Transverse colon (tissue), 4 donors: ENCODE results near the gene PDE7B. TPM values are rescaled to one million over a fixed set of nuclear protein-coding genes. Genes with fewer than 3 reads are reported as not detected.

Experiments used
- DNase-seq: peaks from one replicate; pipeline ENCODE4 v3.0.0-alpha.2; 2019
- H3K27ac ChIP-seq, 4 donors: fragments of 200-600 bp; sonication (generic); 2 replicates each; pipeline ENCODE4 v1.5.1; 2016 to 2018; ENCODE audit warnings: inconsistent platforms in 4 of 4
- H3K27me3 ChIP-seq: fragments of 200-600 bp; sonication (generic); 2 replicates; pipeline ENCODE4 v1.5.1; 2017; ENCODE audit warnings: inconsistent platforms
- H3K36me3 ChIP-seq, 4 donors: fragments of 200-600 bp; sonication (generic); 2 replicates each; pipeline ENCODE4 v1.5.1; 2017 to 2019; ENCODE audit warnings: inconsistent platforms in 4 of 4
- H3K4me1 ChIP-seq, 4 donors: fragments of 200-600 bp; sonication (generic); 2 replicates each; pipeline ENCODE4 v1.5.1; 2017 to 2020; ENCODE audit warnings: inconsistent platforms in 4 of 4
- H3K4me3 ChIP-seq, 4 donors: fragments of 200-600 bp; sonication (generic); 1 replicate in 1 of 4; 2 replicates in 3 of 4; pipeline versions ENCODE4 v1.5.1 to v1.6.1; 2017 to 2019; ENCODE audit warnings: inconsistent platforms in 4 of 4
- H3K9me3 ChIP-seq, 2 donors: fragments of 200-600 bp; sonication (generic); 2 replicates each; pipeline ENCODE4 v1.5.1; 2017 to 2019; ENCODE audit warnings: inconsistent platforms in 2 of 2
- EP300 ChIP-seq: sonication (generic); formaldehyde crosslinking; IDR thresholded peaks from one replicate; pipeline ENCODE4 v1.6.1; 2017; ENCODE audit warnings: antibody characterized with exemption, low read depth
- POLR2A ChIP-seq: fragments of 450-650 bp; IDR thresholded peaks from one replicate; pipeline ENCODE4 v1.6.1; 2016; ENCODE audit warnings: antibody characterized with exemption, mild to moderate bottlenecking, moderate library complexity
- POLR2AphosphoS5 ChIP-seq, 3 donors: sonication (generic); formaldehyde crosslinking; IDR thresholded peaks; one replicate each; pipeline ENCODE4 v1.6.1; 2016; ENCODE audit warnings: antibody characterized with exemption in 3 of 3
- WGBS, 2 donors: methylation state at CpG; one replicate each; pipeline ENCODE4 v1.1.5; 2018; ENCODE audit warnings: low coverage in 1 of 2; 5-methylcytosine and 5-hydroxymethylcytosine counted together
- in situ Hi-C, 4 donors: fragments of 200-750 bp; cut with MboI; loops; one replicate each; pipeline versions ENCODE4 v1.15.0 to v1.15.1; 2017; ENCODE audit warnings: low sequenced_read_pairs in 3 of 4, low pct_ligation_motif_present in 1 of 4, low pct_unique_long_range_greater_than_20kb in 1 of 4
- intact Hi-C: fragments of 100-400 bp; cut with DNase I; formaldehyde crosslinking; loops from one replicate; pipeline ENCODE4 v1.15.1; 2023; ENCODE audit warnings: low total_unique reads
- total RNA-seq, 4 donors: library from RNA; depleted of rRNA; stranded (reverse); fragments of >200 nt; gene quantifications; one replicate each; pipeline ENCODE4 v1.1.0, GENCODE V29; 2016
- TF ChIP-seq, protein P1 (sequence below), 5 experiments: fragments of 200-600 bp in 3 of 5; fragments of 450-650 bp in 2 of 5; sonication (generic) in 3 of 5; IDR thresholded peaks; 1 replicate in 2 of 5; 2 replicates in 3 of 5; pipeline ENCODE4 v1.5.1; 2016 to 2017; ENCODE audit warnings: antibody characterized with exemption in 5 of 5, inconsistent platforms in 3 of 5, mild to moderate bottlenecking in 2 of 5, moderate library complexity in 1 of 5

The PDE7B gene
- total RNA-seq, 4 donors from 2014 or later = 0.40 to 2.2 (median 1.4) TPM

DNA sequence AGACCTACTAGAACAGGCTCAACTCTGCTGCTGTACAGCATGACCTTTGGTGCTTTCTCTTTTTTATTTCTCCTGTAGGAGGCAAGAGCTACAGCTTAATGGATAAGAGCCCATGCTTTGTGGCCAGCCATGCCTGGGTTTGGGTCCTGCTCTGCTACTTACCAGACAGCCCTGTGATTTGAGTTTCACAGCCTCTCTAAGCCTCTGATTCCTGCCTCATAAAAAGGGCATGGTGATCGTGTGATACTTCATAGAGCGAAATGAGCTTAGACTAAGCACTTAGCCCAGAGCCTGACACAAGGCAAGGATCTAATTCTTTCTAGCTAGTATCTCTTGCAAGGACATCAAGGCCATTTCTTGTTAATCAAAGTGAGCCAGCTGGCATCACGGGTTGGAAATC is 19.3 kb upstream of the PDE7B start:
- Histone ChIP-seq H3K36me3 (no peaks in the 10 kb centered on the region), H3K27me3 (no peaks in the 10 kb centered on the region), H3K4me3 (no peak overlapping the region), H3K9me3 (no peaks in the 10 kb centered on the region), H3K27ac (no peak overlapping the region), H3K4me1 (no peaks in the 10 kb centered on the region)
- intact Hi-C loops = no loop called here
- DNase-seq = no peak
- no peak for TF ChIP-seq POLR2AphosphoS5 (IDR thresholded peaks at IDR 0.05)
- no peak for TF ChIP-seq EP300
- TF ChIP-seq, protein P1, sequence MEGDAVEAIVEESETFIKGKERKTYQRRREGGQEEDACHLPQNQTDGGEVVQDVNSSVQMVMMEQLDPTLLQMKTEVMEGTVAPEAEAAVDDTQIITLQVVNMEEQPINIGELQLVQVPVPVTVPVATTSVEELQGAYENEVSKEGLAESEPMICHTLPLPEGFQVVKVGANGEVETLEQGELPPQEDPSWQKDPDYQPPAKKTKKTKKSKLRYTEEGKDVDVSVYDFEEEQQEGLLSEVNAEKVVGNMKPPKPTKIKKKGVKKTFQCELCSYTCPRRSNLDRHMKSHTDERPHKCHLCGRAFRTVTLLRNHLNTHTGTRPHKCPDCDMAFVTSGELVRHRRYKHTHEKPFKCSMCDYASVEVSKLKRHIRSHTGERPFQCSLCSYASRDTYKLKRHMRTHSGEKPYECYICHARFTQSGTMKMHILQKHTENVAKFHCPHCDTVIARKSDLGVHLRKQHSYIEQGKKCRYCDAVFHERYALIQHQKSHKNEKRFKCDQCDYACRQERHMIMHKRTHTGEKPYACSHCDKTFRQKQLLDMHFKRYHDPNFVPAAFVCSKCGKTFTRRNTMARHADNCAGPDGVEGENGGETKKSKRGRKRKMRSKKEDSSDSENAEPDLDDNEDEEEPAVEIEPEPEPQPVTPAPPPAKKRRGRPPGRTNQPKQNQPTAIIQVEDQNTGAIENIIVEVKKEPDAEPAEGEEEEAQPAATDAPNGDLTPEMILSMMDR (IDR thresholded peaks at IDR 0.05) = no peak
- TF ChIP-seq POLR2A = no peak
- 81% methylated on average over 3 of the region's 3 CpGs; no CpG with 5 or more reads in 1 of the 2 donors for WGBS, 2 donors
- in situ Hi-C loops = no loop called here

DNA sequence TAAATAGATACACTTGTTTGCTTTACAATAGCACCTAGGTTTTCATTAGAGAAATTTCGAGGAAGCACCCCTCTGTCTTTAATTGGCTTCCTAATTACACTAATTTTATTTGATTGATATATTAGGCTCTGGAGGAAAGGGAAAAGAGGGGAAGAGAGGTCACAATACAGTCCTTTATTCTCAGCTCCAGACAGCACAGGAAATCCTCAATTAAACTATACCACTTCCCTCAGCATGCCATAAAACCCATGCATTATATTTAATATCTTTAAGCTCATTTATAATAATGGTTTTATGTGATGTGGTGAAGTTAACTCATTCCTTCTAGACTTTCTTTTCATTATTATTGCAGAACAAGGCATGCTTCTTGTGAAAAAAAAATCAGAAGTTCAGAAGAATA is 17.7 kb upstream of the PDE7B start:
- Histone ChIP-seq H3K9me3 (no peaks in the 10 kb centered on the region), H3K36me3 (no peaks in the 10 kb centered on the region), H3K27me3 (no peaks in the 10 kb centered on the region), H3K4me1 (no peaks in the 10 kb centered on the region), H3K27ac (no peak overlapping the region), H3K4me3 (no peak overlapping the region)
- TF ChIP-seq POLR2A = no peak
- TF ChIP-seq, protein P1 (IDR thresholded peaks at IDR 0.05) = no peak
- no peak for TF ChIP-seq EP300
- no peak for TF ChIP-seq POLR2AphosphoS5 (IDR thresholded peaks at IDR 0.05)
- in situ Hi-C loops (no loop called here), intact Hi-C loops (no loop called here)
- no peak for DNase-seq
- WGBS, 2 donors = 57 to 71% methylated on average over 1 of the region's 1 CpG

DNA sequence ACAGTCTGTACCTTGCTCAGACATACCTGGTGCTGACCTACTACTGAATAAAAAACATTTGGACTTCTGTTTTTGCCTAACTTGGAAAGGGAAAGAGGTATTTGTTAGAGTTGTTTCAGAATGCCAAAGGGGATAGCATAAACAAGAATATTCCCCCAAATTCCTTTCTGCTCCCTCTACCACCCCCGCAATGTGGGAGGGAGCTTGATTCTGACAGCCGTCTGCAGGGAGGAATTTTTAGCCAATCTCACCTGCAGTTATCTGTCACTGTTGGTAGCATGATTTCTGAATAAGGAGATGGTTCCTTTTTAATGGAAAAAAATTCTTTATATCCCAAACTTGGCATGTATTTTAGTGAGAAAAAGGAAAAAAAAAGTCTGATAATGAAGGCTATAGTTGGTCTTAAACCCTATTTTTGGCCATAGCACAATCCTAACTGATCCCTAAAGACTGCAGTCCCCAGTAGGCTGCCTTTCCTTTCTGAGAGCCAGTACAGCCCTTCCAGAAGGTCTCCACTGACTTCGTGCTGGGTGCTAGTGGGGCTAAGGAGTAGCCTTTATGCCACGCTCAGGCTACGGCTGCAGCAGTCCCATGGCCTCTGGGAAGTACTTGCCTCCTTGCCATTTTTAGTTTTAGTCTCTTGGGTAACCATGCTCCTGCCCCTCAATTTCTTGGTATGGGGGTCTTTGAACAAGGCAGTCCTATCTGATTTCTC is 13.6 kb upstream of the PDE7B start:
- Histone ChIP-seq H3K27ac (no peak overlapping the region), H3K4me1 (no peaks in the 10 kb centered on the region), H3K36me3 (no peaks in the 10 kb centered on the region), H3K27me3 (no peaks in the 10 kb centered on the region), H3K9me3 (no peaks in the 10 kb centered on the region), H3K4me3 (no peak overlapping the region)
- WGBS, 2 donors = 83 to 86% methylated on average over 2 to 5 of the region's 5 CpGs
- in situ Hi-C loops (no loop called here), intact Hi-C loops (no loop called here)
- TF ChIP-seq POLR2AphosphoS5 (IDR thresholded peaks at IDR 0.05) = no peak
- TF ChIP-seq, protein P1 (IDR thresholded peaks at IDR 0.05) = no peak
- no peak for DNase-seq

DNA sequence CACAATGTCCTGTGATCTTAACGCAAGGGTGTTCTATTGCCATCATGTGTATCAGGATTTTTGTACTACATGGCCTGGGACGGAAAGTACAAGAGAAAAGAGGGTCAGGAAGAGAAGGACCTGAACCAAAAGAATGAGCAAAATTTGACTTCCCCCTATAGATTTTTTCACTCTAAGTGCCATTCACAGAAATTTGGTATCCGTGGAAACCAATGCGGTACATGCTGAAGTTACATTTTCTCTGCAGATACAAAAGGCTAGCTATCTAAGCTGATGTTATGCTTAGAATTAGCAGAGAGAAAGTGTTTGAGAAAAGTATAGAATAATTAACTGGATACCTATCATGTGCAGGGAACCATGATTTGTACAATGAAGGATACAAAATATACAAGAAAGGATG is 12.4 kb upstream of the PDE7B start:
- H3K4me3 ChIP-seq = no peak overlapping the region
- no peaks in the 10 kb centered on the region for H3K9me3 ChIP-seq
- H3K36me3 ChIP-seq = no peaks in the 10 kb centered on the region
- H3K4me1 ChIP-seq = no peaks in the 10 kb centered on the region
- in situ Hi-C loops = no loop called here
- H3K27ac ChIP-seq = no peak overlapping the region
- TF ChIP-seq POLR2AphosphoS5 (IDR thresholded peaks at IDR 0.05) (no peak), POLR2A (no peak), EP300 (no peak)
- TF ChIP-seq, protein P1 (IDR thresholded peaks at IDR 0.05) = no peak
- intact Hi-C loops = no loop called here
- WGBS, 2 donors = 92 to 93% methylated on average over 4 of the region's 4 CpGs
- no peaks in the 10 kb centered on the region for H3K27me3 ChIP-seq
- no peak for DNase-seq
